ENCODE results near the gene RBM15.

RBM15 gene

GRCh38 chr1:110347182-110347893 lies 8.2 kb downstream of the RBM15 start:
- DNase-seq = no peak

GRCh38 chr1:110348050-110348449 lies 8.9 kb downstream of the RBM15 start:
- DNase-seq = no peak

- no peak for DNase-seq
These were observed 9.6 kb downstream of the RBM15 start for GRCh38 chr1:110348771-110349170.

DNA sequence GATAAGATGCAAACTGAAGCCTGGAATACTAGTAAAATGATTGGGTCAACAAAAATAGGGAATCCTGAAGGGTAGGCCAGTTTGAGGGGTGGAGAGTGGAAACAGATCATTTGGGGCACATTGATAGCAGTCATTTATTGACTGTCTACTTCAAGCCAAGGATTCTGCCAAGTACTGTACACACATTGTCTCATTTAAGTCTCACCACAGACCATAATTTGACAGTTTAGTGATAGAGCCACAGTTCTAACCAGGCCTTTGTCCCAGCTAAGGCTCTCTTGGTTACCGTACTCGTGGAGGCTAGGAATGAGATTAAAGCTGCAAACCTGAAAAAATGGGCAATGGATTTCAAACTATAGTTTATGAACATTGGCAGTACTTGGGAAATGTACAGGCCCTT lies 11.2 kb downstream of the RBM15 start:
- no peak for DNase-seq

GRCh38 chr1:110355321-110355720 lies 16.1 kb downstream of the RBM15 start:
- DNase-seq = no peak

DNA sequence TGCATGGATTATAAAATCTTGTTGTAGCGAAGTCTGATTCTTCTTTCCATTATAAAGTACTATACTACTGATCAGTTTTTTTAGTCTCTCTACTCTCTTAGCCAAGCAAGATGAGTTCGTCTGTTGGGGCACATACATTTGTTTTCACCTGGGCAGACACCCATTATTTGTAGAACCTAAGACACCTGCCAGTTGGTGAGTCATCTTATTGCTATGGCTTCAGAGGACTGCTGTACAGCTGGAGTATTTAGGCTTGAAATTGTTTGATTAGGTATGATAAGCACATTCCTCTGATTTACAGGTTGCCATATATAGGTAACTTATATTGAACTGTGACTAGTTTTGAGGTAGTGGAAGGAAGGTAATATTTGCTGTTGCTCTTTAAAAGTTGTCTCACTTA lies 17.2 kb downstream of the RBM15 start:
- DNase-seq = no peak

- no peak for DNase-seq
These were observed 21.3 kb downstream of the RBM15 start for GRCh38 chr1:110360431-110360830.

DNA sequence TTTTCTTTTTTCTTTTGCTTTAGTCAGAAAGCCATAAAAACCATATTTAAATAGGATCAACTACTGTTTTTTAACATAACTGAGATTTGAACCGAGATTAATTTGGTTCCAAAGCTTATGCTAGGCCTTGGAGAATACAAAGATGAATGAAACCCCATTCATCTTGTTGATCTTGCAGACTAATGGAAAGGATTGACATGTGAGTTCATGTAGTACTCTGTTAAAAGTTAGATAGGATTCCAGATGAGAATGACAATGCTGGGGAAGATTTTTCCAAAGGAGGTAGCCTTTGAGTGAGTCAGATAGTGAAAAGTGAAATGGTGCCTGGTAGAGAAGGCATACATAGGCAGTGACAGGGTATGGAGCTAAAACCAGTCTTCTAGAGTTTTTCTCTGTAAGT lies 22.7 kb downstream of the RBM15 start:
- DNase-seq = no peak

DNA sequence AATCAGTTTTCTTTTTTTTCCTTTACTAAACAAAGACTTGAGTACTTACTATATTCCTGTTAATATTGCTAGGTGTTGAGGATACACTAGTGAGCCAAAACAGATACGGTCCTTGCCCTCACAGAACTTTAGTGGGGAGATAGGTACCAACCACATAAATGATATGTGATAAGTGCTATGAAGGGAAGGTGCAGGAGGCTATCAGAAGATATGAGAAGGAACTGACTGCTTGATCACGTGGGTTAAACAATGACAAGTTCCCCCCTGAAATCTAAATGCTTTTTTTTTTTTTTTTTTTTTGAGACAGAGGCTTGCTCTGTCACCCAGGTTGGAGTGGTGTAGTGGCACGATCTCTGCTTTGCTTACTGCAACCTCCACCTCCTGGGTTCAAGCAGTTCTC lies 25.0 kb downstream of the RBM15 start:
- DNase-seq = no peak

- no peak for DNase-seq
These were observed 31.6 kb downstream of the RBM15 start for GRCh38 chr1:110370827-110371226.

DNA sequence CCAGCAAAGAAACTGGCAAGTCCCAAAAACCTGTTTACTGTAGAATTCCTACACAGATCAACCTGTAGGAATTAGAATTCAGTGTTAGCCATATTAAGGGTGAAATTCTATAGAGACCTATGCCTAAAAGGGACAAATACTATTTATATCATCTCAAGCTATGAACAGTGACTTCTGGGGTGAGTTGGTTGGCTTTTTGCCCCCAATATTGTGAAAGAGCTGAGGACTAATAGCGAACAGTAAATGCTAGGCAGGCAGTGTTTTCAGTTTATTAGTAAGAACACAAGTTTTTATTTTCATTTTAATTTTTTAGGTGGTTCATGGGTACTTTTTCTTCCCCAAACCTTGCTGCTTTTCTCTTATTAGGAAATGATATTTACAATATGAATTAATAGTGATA lies 36.3 kb downstream of the RBM15 start:
- DNase-seq = no peak

GRCh38 chr1:110380672-110381283 lies 41.6 kb downstream of the RBM15 start:
- DNase-seq = no peak

GRCh38 chr1:110383251-110383990 lies 44.2 kb downstream of the RBM15 start:
- DNase-seq = no peak

GRCh38 chr1:110384581-110385321 lies 45.6 kb downstream of the RBM15 start:
- no peak for DNase-seq

- DNase-seq = no peak
These were observed 46.2 kb downstream of the RBM15 start for GRCh38 chr1:110385369-110385768.

DNA sequence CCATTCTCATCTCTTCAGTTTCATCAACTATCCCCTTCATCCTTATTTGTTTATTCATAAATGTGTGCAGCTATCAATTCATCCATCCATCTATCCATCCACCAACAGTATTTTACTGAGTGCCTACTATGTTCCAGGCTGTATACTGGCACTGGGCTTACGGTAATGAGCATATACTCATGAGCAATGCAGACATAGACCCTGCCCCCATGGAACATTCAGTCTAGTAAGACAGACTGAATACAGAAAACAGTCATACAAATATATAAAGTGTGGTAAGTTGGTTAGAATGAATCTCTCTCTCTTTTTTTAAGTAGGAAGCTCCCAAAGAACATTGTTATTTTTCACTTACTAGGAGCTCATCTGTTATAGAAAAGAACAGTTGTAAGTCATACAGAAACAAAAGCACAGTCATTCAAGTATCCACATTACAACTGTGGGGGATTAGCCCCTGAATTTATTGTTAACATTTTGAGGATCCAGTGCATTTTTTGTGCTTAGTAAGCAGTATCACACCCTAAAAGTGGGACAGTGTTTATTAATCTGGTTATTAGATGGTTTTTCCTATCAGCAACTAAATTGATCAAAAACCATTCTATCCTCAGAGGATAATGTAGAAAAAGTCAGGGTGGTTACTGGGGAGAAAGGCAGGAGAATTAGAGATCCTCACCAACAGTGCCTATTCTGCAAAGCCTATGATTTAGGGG lies 48.0 kb downstream of the RBM15 start:
- no peak for DNase-seq

DNA sequence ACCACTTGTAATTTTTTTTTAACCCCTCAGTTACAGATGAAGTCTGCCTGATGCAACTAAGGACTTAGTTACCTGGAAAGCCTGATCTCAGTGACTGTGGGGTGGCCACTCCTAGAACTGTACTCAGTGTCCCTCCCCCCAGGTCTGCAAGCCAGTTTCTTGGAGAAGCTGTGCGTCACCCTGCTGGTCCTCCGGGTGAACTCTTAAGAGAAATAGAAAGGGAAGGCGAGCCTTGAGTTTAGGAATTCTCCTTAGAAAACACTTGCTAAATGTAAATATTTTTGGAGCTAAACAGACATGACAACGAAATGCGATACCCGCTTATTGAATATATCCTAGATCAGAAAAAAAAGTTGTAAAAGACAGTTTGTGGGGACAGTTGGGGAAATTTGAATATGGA lies 50.9 kb downstream of the RBM15 start:
- no peak for DNase-seq

GRCh38 chr1:110390692-110391245 lies 51.6 kb downstream of the RBM15 start, which contains the start of gene SLC16A4:
Gene SLC16A4 (minus strand): TSS chr1:110391026. CDS start chr1:110389323, 1,703 bp downstream.
- no peak for DNase-seq

DNA sequence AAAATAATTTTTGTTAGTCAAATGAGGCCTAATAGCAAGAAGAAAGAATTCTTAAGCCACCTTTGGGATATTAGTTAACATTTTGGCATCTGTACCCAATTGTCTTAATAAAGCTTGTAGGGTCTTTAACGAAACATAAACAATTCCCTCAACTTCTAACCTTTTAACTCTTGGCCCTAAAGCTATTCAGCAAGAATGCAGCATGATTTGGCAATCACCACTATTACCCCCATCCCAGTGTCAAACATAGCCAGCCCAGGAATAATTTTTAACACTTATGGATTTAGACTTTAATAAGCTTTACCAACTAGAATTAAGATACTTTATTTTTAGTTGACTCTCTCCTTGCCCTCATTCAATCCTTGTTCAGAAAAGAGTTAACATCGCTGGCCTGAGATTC lies 54.1 kb downstream of the RBM15 start:
- DNase-seq = no peak

DNA sequence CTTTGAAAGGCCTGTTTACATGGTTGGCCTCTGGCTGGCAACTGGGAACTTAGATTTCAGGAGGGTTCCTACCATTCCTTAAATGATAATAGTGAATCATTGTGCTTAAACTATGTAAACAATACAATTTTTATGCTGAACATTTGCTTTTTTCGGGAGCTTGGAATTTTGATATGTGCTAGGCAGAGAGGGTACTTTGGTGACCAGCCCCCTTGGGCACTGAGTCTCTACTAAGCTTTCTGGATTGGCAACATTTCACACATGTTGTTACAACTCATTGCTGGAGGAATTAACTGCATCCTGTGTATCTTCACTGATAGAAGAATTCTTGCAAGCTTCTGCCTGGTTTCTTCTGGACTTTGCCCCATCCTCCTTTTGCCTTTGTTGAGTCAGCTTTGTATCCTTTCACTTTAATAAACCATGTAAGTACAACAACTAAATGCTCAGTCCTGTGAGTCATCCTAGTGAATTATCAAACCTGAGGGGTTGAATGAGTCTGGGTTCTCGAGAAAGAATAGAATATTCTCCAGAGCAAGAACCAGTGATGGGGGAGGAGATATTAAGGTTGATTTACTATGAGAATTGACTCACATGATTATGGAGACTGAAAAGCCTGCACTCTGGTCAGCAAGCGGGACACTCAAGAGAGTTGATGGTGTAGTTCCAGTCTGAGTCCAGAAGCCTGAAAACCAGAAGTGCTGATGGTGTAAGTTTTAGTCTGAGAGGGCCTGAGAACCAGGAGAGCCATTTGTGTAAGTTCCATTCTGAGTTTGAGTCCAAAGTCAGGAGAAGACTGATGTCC lies 54.7 kb downstream of the RBM15 start:
- no peak for DNase-seq

Data from nucleus accumbens (tissue), 56 donors.